ENCODE data around the gene XRCC3. TPM values are rescaled to one million over a fixed set of nuclear protein-coding genes. Genes with fewer than 3 reads are reported as not detected.

The XRCC3 gene
- total RNA-seq, 2 experiments from 2014 or later, result 57.8 to 65.0 TPM

GRCh38 chr14:103733651-103734050, 18.4 kb upstream of the XRCC3 start:
- Mint-ChIP-seq H3K27ac (no peak overlapping the region), H3K4me3 (no peak overlapping the region), H3K4me1 (no peaks in the 10 kb centered on the region), H3K27me3 (no peaks in the 10 kb centered on the region), H3K9me3 (no peaks in the 10 kb centered on the region), H3K36me3 (no peaks in the 10 kb centered on the region)
- DNase-seq, result no peak

GRCh38 chr14:103732868-103733620, 17.8 kb upstream of the XRCC3 start:
- Mint-ChIP-seq H3K36me3 (no peaks in the 10 kb centered on the region), H3K27ac (no peak overlapping the region), H3K9me3 (no peaks in the 10 kb centered on the region), H3K4me1 (no peaks in the 10 kb centered on the region), H3K4me3 (no peak overlapping the region), H3K27me3 (no peaks in the 10 kb centered on the region)
- no peak for DNase-seq

- no peaks in the 10 kb centered on the region for H3K4me1 Mint-ChIP-seq
- no peaks in the 10 kb centered on the region for H3K27me3 Mint-ChIP-seq
- H3K4me3 Mint-ChIP-seq, result no peak overlapping the region
- no peak overlapping the region for H3K27ac Mint-ChIP-seq
- DNase-seq, result no peak
- no peaks in the 10 kb centered on the region for H3K9me3 Mint-ChIP-seq
- no peaks in the 10 kb centered on the region for H3K36me3 Mint-ChIP-seq
Measured at GRCh38 chr14:103731916-103732867, 16.9 kb upstream of the XRCC3 start.

- Mint-ChIP-seq H3K36me3 (no peaks in the 10 kb centered on the region), H3K4me3 (no peak overlapping the region), H3K27ac (no peak overlapping the region), H3K27me3 (no peaks in the 10 kb centered on the region), H3K4me1 (no peaks in the 10 kb centered on the region), H3K9me3 (no peaks in the 10 kb centered on the region)
- DNase-seq, result no peak
Measured at GRCh38 chr14:103731481-103731880, 16.2 kb upstream of the XRCC3 start.

- no peaks in the 10 kb centered on the region for H3K36me3 Mint-ChIP-seq
- no peaks in the 10 kb centered on the region for H3K4me1 Mint-ChIP-seq
- H3K27me3 Mint-ChIP-seq, result no peaks in the 10 kb centered on the region
- no peak overlapping the region for H3K4me3 Mint-ChIP-seq
- no peak for DNase-seq
- H3K9me3 Mint-ChIP-seq, result no peaks in the 10 kb centered on the region
- no peak overlapping the region for H3K27ac Mint-ChIP-seq
Measured at GRCh38 chr14:103730490-103731035, 15.3 kb upstream of the XRCC3 start.

- no peaks in the 10 kb centered on the region for H3K9me3 Mint-ChIP-seq
Measured at GRCh38 chr14:103729496-103730448, 14.5 kb upstream of the XRCC3 start.

GRCh38 chr14:103728721-103729120, 13.5 kb upstream of the XRCC3 start:
- H3K27ac Mint-ChIP-seq, result no peak overlapping the region
- H3K36me3 Mint-ChIP-seq, result no peaks in the 10 kb centered on the region
- DNase-seq, result no peak
- no peaks in the 10 kb centered on the region for H3K4me1 Mint-ChIP-seq
- no peak overlapping the region for H3K4me3 Mint-ChIP-seq
- H3K9me3 Mint-ChIP-seq, result no peaks in the 10 kb centered on the region
- H3K27me3 Mint-ChIP-seq, result no peaks in the 10 kb centered on the region

More at GRCh38 chr14:103729496-103730448, 14.5 kb upstream of the XRCC3 start:
- Mint-ChIP-seq H3K4me1 (no peaks in the 10 kb centered on the region), H3K36me3 (no peaks in the 10 kb centered on the region), H3K27me3 (no peaks in the 10 kb centered on the region), H3K4me3 (no peak overlapping the region), H3K27ac (no peak overlapping the region)
- DNase-seq, result no peak

- H3K9me3 Mint-ChIP-seq, result no peaks in the 10 kb centered on the region
- no peaks in the 10 kb centered on the region for H3K4me1 Mint-ChIP-seq
- H3K4me3 Mint-ChIP-seq, result no peak overlapping the region
- H3K36me3 Mint-ChIP-seq, result no peaks in the 10 kb centered on the region
- DNase-seq, result no peak
- no peaks in the 10 kb centered on the region for H3K27me3 Mint-ChIP-seq
- no peak overlapping the region for H3K27ac Mint-ChIP-seq
Measured at GRCh38 chr14:103728141-103728540, 12.9 kb upstream of the XRCC3 start.

- Mint-ChIP-seq H3K4me3 (no peak overlapping the region), H3K9me3 (no peaks in the 10 kb centered on the region), H3K36me3 (no peaks in the 10 kb centered on the region), H3K4me1 (no peaks in the 10 kb centered on the region), H3K27ac (no peak overlapping the region), H3K27me3 (no peaks in the 10 kb centered on the region)
- DNase-seq, result no peak
Measured at GRCh38 chr14:103727313-103727980, 12.2 kb upstream of the XRCC3 start.

- H3K36me3 Mint-ChIP-seq, result no peaks in the 10 kb centered on the region
- no peak for DNase-seq
- no peaks in the 10 kb centered on the region for H3K27me3 Mint-ChIP-seq
- no peak overlapping the region for H3K4me3 Mint-ChIP-seq
- H3K9me3 Mint-ChIP-seq, result no peaks in the 10 kb centered on the region
- H3K27ac Mint-ChIP-seq, result no peak overlapping the region
- no peaks in the 10 kb centered on the region for H3K4me1 Mint-ChIP-seq
Measured at GRCh38 chr14:103726474-103726873, 11.2 kb upstream of the XRCC3 start.

GRCh38 chr14:103725739-103726395, 10.6 kb upstream of the XRCC3 start:
- H3K27ac Mint-ChIP-seq, result no peak overlapping the region
- H3K27me3 Mint-ChIP-seq, result no peaks in the 10 kb centered on the region
- no peaks in the 10 kb centered on the region for H3K36me3 Mint-ChIP-seq
- no peak overlapping the region for H3K4me3 Mint-ChIP-seq
- DNase-seq, result no peak
- H3K9me3 Mint-ChIP-seq, result no peaks in the 10 kb centered on the region
- no peaks in the 10 kb centered on the region for H3K4me1 Mint-ChIP-seq

GRCh38 chr14:103725001-103725682, 9.9 kb upstream of the XRCC3 start:
- no peaks in the 10 kb centered on the region for H3K27me3 Mint-ChIP-seq
- no peaks in the 10 kb centered on the region for H3K36me3 Mint-ChIP-seq
- no peak for DNase-seq
- H3K27ac Mint-ChIP-seq, result no peak overlapping the region
- no peaks in the 10 kb centered on the region for H3K9me3 Mint-ChIP-seq
- H3K4me1 Mint-ChIP-seq, result peaks cover 2% of the 10 kb centered on the region
- H3K4me3 Mint-ChIP-seq, result no peak overlapping the region

- peaks cover 12% of the 10 kb centered on the region for H3K4me1 Mint-ChIP-seq
- no peaks in the 10 kb centered on the region for H3K9me3 Mint-ChIP-seq
- no peaks in the 10 kb centered on the region for H3K27me3 Mint-ChIP-seq
- no peak overlapping the region for H3K27ac Mint-ChIP-seq
- no peaks in the 10 kb centered on the region for H3K36me3 Mint-ChIP-seq
- no peak for DNase-seq
- H3K4me3 Mint-ChIP-seq, result no peak overlapping the region
Measured at GRCh38 chr14:103724116-103724515, 8.9 kb upstream of the XRCC3 start.
